ENCODE results near the gene CTDP1. TPM values are rescaled to one million over a fixed set of nuclear protein-coding genes. Genes with fewer than 3 reads are reported as not detected.
"Not testable (repeated sequence)": the region's sequence is repeated elsewhere in the genome, so short reads cannot be mapped to it uniquely, and the experiment has no call there.

Gene CTDP1
- total RNA-seq, 1 donor from 2014 or later: 23.9 TPM

DNA sequence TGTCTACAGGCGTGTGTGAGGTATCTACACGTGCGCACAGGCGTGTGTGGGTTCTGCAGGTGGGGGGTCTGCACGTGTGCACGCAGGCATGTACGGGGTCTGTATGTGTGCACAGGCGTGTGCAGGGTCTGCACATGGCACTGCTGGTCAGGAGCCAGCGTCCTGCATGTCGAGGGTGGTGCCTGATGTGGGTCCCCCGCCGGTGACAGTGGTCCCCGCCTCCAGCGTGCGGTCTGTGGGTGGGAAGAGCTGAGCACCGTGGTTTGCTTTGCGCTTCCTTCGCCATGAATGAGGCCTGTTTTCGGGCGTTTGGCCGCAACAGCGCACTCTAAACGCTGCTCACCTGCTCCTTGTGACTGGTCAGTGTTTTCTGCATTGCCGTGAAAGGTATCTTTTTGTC, 57.2 kb downstream of the CTDP1 start:
- Mint-ChIP-seq H3K4me1 (ENCODE audit: low read depth) (no peaks in the 10 kb centered on the region), H3K27ac (no peak overlapping the region), H3K36me3 (ENCODE audit: insufficient read depth) (peaks cover 25% of the 10 kb centered on the region), H3K27me3 (no peaks in the 10 kb centered on the region), H3K4me3 (ENCODE audit: low read depth) (no peak overlapping the region), H3K9me3 (ENCODE audit: low read depth) (peaks cover 2% of the 10 kb centered on the region)
- DNase-seq (ENCODE audit: low spot score, unreplicated experiment): no peak
- TF ChIP-seq, protein P1, sequence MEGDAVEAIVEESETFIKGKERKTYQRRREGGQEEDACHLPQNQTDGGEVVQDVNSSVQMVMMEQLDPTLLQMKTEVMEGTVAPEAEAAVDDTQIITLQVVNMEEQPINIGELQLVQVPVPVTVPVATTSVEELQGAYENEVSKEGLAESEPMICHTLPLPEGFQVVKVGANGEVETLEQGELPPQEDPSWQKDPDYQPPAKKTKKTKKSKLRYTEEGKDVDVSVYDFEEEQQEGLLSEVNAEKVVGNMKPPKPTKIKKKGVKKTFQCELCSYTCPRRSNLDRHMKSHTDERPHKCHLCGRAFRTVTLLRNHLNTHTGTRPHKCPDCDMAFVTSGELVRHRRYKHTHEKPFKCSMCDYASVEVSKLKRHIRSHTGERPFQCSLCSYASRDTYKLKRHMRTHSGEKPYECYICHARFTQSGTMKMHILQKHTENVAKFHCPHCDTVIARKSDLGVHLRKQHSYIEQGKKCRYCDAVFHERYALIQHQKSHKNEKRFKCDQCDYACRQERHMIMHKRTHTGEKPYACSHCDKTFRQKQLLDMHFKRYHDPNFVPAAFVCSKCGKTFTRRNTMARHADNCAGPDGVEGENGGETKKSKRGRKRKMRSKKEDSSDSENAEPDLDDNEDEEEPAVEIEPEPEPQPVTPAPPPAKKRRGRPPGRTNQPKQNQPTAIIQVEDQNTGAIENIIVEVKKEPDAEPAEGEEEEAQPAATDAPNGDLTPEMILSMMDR (IDR thresholded peaks at IDR 0.05; ENCODE audit: unreplicated experiment): no peak

DNA sequence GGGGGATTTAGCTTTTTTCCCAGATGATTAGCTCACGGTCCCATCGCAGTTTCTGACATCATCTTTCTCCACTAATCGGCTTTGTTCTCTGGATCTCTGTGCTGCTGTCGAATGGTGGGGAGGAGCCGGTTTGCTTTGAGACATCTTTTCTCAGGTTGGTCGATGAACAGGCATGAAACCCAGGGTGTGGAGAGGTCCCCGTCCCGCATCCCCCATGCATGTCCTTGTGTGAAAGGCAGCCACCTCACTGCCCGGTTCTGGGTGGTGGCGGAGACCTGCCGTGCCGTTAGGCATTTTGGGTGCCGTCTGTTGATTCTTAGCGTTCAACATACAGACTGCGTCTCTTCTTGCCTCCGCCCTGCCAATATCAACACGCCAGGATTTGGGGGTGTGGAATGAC, 57.8 kb downstream of the CTDP1 start:
- Mint-ChIP-seq H3K4me3 (ENCODE audit: low read depth) (no peak overlapping the region), H3K36me3 (ENCODE audit: insufficient read depth) (peaks cover 22% of the 10 kb centered on the region), H3K4me1 (ENCODE audit: low read depth) (no peaks in the 10 kb centered on the region)

DNA sequence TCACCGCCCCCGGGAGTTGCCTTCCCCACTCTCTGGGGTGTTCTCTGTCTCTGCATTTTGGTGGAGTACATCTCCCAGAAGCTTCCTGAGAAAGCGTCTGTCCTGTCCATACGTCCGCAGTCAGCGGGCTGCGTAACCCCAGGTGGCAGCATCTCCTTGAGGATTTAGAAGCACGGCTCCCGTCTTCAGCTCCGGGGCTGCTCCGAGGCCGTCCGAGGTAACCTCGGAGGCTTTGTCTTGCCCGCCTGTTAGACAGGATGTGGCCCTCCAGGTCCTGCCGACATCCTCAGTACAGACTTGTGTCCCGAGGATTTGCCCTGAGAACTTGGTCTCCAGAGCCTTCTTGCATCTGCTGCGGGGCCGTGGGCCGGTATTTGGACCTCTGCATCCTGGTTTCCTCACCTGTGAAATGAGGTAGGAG, 58.4 kb downstream of the CTDP1 start:
- DNase-seq (ENCODE audit: low spot score, unreplicated experiment): no peak
- H3K27me3 Mint-ChIP-seq: no peaks in the 10 kb centered on the region
- TF ChIP-seq, protein P1 (IDR thresholded peaks at IDR 0.05; ENCODE audit: unreplicated experiment): no peak
- no peak overlapping the region for H3K4me3 Mint-ChIP-seq (ENCODE audit: low read depth)
- H3K36me3 Mint-ChIP-seq (ENCODE audit: insufficient read depth): peaks cover 23% of the 10 kb centered on the region
- H3K9me3 Mint-ChIP-seq (ENCODE audit: low read depth): no peaks in the 10 kb centered on the region
- no peaks in the 10 kb centered on the region for H3K4me1 Mint-ChIP-seq (ENCODE audit: low read depth)
- H3K27ac Mint-ChIP-seq: no peak overlapping the region

More for the DNA sequence above, 57.8 kb downstream of the CTDP1 start:
- H3K27ac Mint-ChIP-seq: no peak overlapping the region
- DNase-seq (ENCODE audit: low spot score, unreplicated experiment): no peak
- TF ChIP-seq, protein P1 (IDR thresholded peaks at IDR 0.05; ENCODE audit: unreplicated experiment): no peak
- H3K9me3 Mint-ChIP-seq (ENCODE audit: low read depth): no peaks in the 10 kb centered on the region
- H3K27me3 Mint-ChIP-seq: no peaks in the 10 kb centered on the region

DNA sequence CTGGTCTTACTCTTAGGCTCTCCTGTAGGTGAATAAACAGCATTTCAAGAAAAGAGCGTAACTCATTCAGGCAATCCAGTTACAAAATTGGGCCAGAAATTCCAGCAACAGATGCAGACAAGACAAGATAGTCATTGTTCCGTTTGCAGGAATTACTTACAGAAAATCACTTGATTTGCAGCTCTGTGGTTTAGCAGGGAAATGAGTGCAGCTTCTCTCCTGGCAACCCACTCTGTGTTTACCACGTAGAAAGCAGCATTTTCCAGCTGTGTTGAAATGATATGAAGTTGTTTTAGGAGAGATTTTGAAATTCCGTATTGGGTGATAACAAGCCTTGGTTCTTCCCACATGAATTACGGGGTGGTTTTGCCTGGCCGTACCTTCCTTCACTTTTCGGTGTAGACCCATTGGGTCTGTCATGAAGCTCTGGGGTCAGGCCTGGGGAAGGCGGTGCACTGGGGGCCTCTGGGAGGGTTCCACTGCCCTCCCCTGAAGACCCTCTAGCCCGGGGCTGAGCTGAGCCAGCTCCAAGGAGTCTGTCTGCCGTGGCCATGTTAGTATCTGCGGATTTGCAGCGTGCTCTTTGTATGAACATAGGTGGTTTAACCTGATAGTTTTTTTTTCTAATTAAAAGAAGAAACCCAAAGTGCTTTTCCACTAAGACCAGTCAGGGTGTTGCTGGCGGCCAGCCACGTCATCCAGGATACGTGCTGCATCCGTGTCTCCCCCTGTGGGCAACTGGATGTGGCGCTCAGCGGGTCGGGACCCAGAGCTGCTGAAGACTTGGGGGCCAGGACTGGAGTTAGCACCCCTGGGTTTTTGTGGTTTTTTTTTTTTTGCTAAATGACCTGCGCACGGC, 59.2 kb downstream of the CTDP1 start:
- TF ChIP-seq, protein P1 (IDR thresholded peaks at IDR 0.05; ENCODE audit: unreplicated experiment): no peak
- Mint-ChIP-seq H3K27me3 (no peaks in the 10 kb centered on the region), H3K4me1 (ENCODE audit: low read depth) (no peaks in the 10 kb centered on the region), H3K36me3 (ENCODE audit: insufficient read depth) (peaks cover 22% of the 10 kb centered on the region), H3K4me3 (ENCODE audit: low read depth) (no peak overlapping the region), H3K9me3 (ENCODE audit: low read depth) (no peaks in the 10 kb centered on the region), H3K27ac (no peak overlapping the region)
- DNase-seq (ENCODE audit: low spot score, unreplicated experiment): no peak

DNA sequence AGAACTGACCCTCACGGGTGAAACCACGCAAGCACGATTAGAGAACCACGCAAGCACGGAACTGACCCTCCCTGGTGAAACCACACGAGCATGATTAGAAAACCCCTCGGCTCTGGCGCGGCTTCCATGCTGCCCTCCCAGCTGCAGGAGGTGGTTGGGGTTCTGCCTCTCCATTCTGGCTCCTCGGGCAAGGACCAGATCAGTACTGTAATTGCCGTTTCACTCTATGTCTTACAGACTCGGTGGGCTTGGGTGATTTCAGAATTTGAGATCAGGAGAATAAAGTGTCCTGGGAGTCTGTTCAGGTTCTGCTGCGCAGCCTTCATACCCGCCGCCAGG, 59.8 kb downstream of the CTDP1 start:
- no peak overlapping the region for H3K27ac Mint-ChIP-seq

DNA sequence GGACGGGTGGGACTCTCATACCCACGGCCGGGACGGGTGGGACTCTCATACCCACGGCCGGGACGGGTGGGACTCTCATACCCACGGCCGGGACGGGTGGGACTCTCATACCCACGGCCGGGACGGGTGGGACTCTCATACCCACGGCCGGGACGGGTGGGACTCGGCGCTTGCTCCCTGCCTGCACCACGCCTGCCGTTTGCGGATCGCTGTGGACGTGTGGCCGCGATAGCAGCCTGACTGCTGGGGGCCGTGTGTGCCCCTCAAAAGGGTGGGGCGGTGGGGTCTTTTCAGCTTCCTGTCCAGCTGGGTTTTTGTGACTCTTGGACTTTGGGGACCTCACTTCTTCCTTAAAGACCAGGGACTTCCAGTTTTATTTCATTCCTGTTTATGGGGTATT, 60.4 kb downstream of the CTDP1 start:
- not testable (repeated sequence) for H3K4me1 Mint-ChIP-seq (ENCODE audit: low read depth); H3K27ac Mint-ChIP-seq; DNase-seq (ENCODE audit: low spot score, unreplicated experiment); H3K4me3 Mint-ChIP-seq (ENCODE audit: low read depth); H3K27me3 Mint-ChIP-seq; H3K9me3 Mint-ChIP-seq (ENCODE audit: low read depth)
- H3K36me3 Mint-ChIP-seq (ENCODE audit: insufficient read depth): peaks cover 29% of the 10 kb centered on the region

More for the DNA sequence above, 59.8 kb downstream of the CTDP1 start:
- TF ChIP-seq, protein P1 (IDR thresholded peaks at IDR 0.05; ENCODE audit: unreplicated experiment): no peak
- H3K4me3 Mint-ChIP-seq (ENCODE audit: low read depth): no peak overlapping the region
- peaks cover 25% of the 10 kb centered on the region for H3K36me3 Mint-ChIP-seq (ENCODE audit: insufficient read depth)
- DNase-seq (ENCODE audit: low spot score, unreplicated experiment): no peak
- no peaks in the 10 kb centered on the region for H3K27me3 Mint-ChIP-seq
- no peaks in the 10 kb centered on the region for H3K9me3 Mint-ChIP-seq (ENCODE audit: low read depth)
- no peaks in the 10 kb centered on the region for H3K4me1 Mint-ChIP-seq (ENCODE audit: low read depth)

Measured in progenitor cell of endocrine pancreas (in vitro differentiated cells).